SKM-1 (cell line): ENCODE results near the gene CENPF.
"Not testable (repeated sequence)": the region's sequence is repeated elsewhere in the genome, so short reads cannot be mapped to it uniquely, and the experiment has no call there.

Experiments used
- DNase-seq: peaks from one replicate; lab custom pipeline; 2025; ENCODE audit not compliant: unreplicated experiment; lab: John Stamatoyannopoulos, UW

Gene CENPF

GRCh38 chr1:214602764-214603657, at the start of gene CENPF:
Gene CENPF, plus strand, starts transcription at chr1:214603195. Its CDS starts 10,560 bp downstream, at chr1:214613755.
- DNase-seq, result peak; percentile 100

GRCh38 chr1:214557952-214558735, 44.9 kb upstream of the CENPF start:
- DNase-seq, result no peak

GRCh38 chr1:214563881-214564280, 39.1 kb upstream of the CENPF start:
- DNase-seq, result no peak

GRCh38 chr1:214565310-214565709, 37.7 kb upstream of the CENPF start:
- no peak for DNase-seq

- DNase-seq, result no peak
These were observed 36.6 kb upstream of the CENPF start for GRCh38 chr1:214566158-214567104.

- DNase-seq, result no peak
These were observed 35.5 kb upstream of the CENPF start for GRCh38 chr1:214567481-214567980.

GRCh38 chr1:214568328-214568727, 34.7 kb upstream of the CENPF start:
- no peak for DNase-seq

GRCh38 chr1:214569357-214570004, 33.5 kb upstream of the CENPF start:
- no peak for DNase-seq

- DNase-seq, result no peak
These were observed 32.6 kb upstream of the CENPF start for GRCh38 chr1:214570442-214570841.

GRCh38 chr1:214571281-214571680, 31.7 kb upstream of the CENPF start:
- no peak for DNase-seq

GRCh38 chr1:214573386-214574318, 29.3 kb upstream of the CENPF start:
- no peak for DNase-seq

- no peak for DNase-seq
These were observed 28.2 kb upstream of the CENPF start for GRCh38 chr1:214574598-214575411.

GRCh38 chr1:214576120-214576519, 26.9 kb upstream of the CENPF start:
- not testable (repeated sequence) for DNase-seq

- DNase-seq, result peak; percentile 78
These were observed 23.8 kb upstream of the CENPF start for GRCh38 chr1:214579183-214579582.

- no peak for DNase-seq
These were observed 21.2 kb upstream of the CENPF start for GRCh38 chr1:214581785-214582184.

GRCh38 chr1:214582289-214582891, 20.6 kb upstream of the CENPF start:
- DNase-seq, result no peak

- DNase-seq, result no peak
These were observed 19.9 kb upstream of the CENPF start for GRCh38 chr1:214583113-214583512.
